GM19035 (cell line): ENCODE data around the gene WRNIP1.

ENCODE experiments used
- ATAC-seq: cut with Tn5 transposase; IDR thresholded peaks from one replicate; pipeline ENCODE4 v1.9.1; 2021; ENCODE audit not compliant: unreplicated experiment

Gene WRNIP1

GRCh38 chr6:2831392-2831791, 66.2 kb downstream of the WRNIP1 start:
- ATAC-seq, result no peak

GRCh38 chr6:2834262-2834661, 69.1 kb downstream of the WRNIP1 start:
- no peak for ATAC-seq
